GM19238 (cell line): Measurements from ENCODE around the gene SRRM3.
"Not testable (repeated sequence)": the region's sequence is repeated elsewhere in the genome, so short reads cannot be mapped to it uniquely, and the experiment has no call there.

Experiments
- DNase-seq: peaks from one replicate; pipeline ENCODE4 v3.0.0; 2011; ENCODE audit warnings: low spot score; ENCODE audit not compliant: insufficient read length

SRRM3 gene

GRCh38 chr7:76201732-76202665 lies at the start of gene SRRM3:
SRRM3 (plus strand) TSS chr7:76201896; CDS start chr7:76235067, 33,171 bp downstream.
- peak; percentile 55 for DNase-seq

- DNase-seq, result no peak
Measured at GRCh38 chr7:76151932-76152331, 49.8 kb upstream of the SRRM3 start.

GRCh38 chr7:76153571-76154230 lies 48.0 kb upstream of the SRRM3 start:
- not testable (repeated sequence) for DNase-seq

- DNase-seq, result no peak
Measured at GRCh38 chr7:76155938-76156337, 45.8 kb upstream of the SRRM3 start.

GRCh38 chr7:76156992-76157685 lies 44.6 kb upstream of the SRRM3 start:
- not testable (repeated sequence) for DNase-seq

GRCh38 chr7:76158416-76158815 lies 43.3 kb upstream of the SRRM3 start:
- not testable (repeated sequence) for DNase-seq

- DNase-seq, result not testable (repeated sequence)
Measured at GRCh38 chr7:76162416-76163170, 39.1 kb upstream of the SRRM3 start.

GRCh38 chr7:76163812-76164211 lies 37.9 kb upstream of the SRRM3 start:
- not testable (repeated sequence) for DNase-seq

GRCh38 chr7:76165106-76165972 lies 36.4 kb upstream of the SRRM3 start:
- no peak for DNase-seq

GRCh38 chr7:76165973-76166403 lies 35.7 kb upstream of the SRRM3 start:
- DNase-seq, result no peak

- peak; percentile 82 for DNase-seq
Measured at GRCh38 chr7:76166404-76167255, 35.1 kb upstream of the SRRM3 start.

- no peak for DNase-seq
Measured at GRCh38 chr7:76173566-76174205, 28.0 kb upstream of the SRRM3 start.

GRCh38 chr7:76176951-76177350 lies 24.7 kb upstream of the SRRM3 start:
- not testable (repeated sequence) for DNase-seq

GRCh38 chr7:76179686-76180085 lies 22.0 kb upstream of the SRRM3 start:
- DNase-seq, result no peak

GRCh38 chr7:76182225-76182960 lies 19.3 kb upstream of the SRRM3 start:
- DNase-seq, result no peak

GRCh38 chr7:76185187-76185896 lies 16.4 kb upstream of the SRRM3 start:
- no peak for DNase-seq

- no peak for DNase-seq
Measured at GRCh38 chr7:76187272-76187671, 14.4 kb upstream of the SRRM3 start.
